GM18868 (cell line): ENCODE results near the gene ANLN.
"Not testable (repeated sequence)": the region's sequence is repeated elsewhere in the genome, so short reads cannot be mapped to it uniquely, and the experiment has no call there.

Experiments
- ATAC-seq: cut with Tn5 transposase; IDR thresholded peaks from one replicate; pipeline ENCODE4 v1.9.1; 2021; ENCODE audit warnings: mild to moderate bottlenecking, moderate library complexity; ENCODE audit not compliant: unreplicated experiment

ANLN gene

DNA sequence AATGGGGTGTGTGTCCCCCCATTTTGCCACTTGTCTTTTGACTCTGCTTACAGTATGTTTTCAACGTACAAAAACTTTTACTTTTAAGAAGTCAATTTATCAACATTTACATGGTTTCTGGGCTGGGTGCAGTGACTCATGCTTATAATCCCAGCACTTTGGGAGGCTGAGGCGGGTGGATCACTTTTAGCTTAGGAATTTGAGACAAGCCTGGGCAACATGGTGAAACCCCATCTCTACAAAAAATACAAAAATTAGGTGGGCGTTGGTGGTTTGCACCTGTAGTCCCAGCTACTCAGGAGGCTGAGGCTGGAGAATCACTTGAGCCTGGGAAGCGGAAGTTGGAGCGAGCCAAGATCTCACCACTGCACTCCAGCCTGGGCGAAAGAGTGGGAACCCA, 107.5 kb downstream of the ANLN start:
- not testable (repeated sequence) for ATAC-seq

DNA sequence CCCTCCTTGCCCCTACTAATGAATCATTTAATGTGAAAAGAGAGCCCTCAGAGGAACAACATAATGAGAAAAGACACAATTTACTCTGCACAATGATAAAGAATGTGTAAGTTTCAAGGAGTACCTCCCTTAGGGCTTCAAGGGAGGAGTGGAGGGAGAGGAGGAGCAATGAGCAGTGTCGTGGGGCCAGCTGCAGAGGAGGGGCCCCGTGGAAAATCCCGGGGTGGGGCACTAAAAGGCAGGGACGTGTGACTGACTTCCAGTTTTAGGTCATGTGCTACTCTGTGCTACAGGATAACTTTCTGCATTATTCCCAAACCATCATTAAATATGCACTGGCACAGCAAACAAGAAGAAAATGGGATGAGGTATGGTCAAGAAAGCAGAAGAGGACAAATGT, 108.1 kb downstream of the ANLN start:
- ATAC-seq, result no peak
